Activated CD4-positive, alpha-beta T cell treated with anti-CD3 and anti-CD28 coated beads, Interleukin-2, amount 50 U/mL, for 24 hours (primary cell): ENCODE measurements around the gene PNPLA7.
"Not testable (repeated sequence)": the region's sequence is repeated elsewhere in the genome, so short reads cannot be mapped to it uniquely, and the experiment has no call there.

ENCODE experiments used
- DNase-seq, 2 donors: peaks; one replicate each; pipeline ENCODE4 v3.0.0-alpha.2; 2020; ENCODE audit warnings: low read depth in 1 of 2, low spot score in 1 of 2

The PNPLA7 gene

GRCh38 chr9:137516144-137516917, 33.9 kb downstream of the PNPLA7 start:
- DNase-seq = no peak

GRCh38 chr9:137515338-137515724, 34.9 kb downstream of the PNPLA7 start:
- DNase-seq = no peak

GRCh38 chr9:137514691-137515337, 35.4 kb downstream of the PNPLA7 start:
- DNase-seq = no peak

GRCh38 chr9:137513801-137514570, 36.2 kb downstream of the PNPLA7 start:
- not testable (repeated sequence) for DNase-seq

GRCh38 chr9:137513136-137513535, 37.1 kb downstream of the PNPLA7 start:
- not testable (repeated sequence) for DNase-seq

- DNase-seq = no peak
Measured at GRCh38 chr9:137511758-137512463, 38.3 kb downstream of the PNPLA7 start.

- not testable (repeated sequence) for DNase-seq
Measured at GRCh38 chr9:137511126-137511525, 39.1 kb downstream of the PNPLA7 start.

GRCh38 chr9:137509198-137509597, 41.0 kb downstream of the PNPLA7 start:
- DNase-seq = no peak

GRCh38 chr9:137506702-137507171, 43.5 kb downstream of the PNPLA7 start:
- no peak for DNase-seq

GRCh38 chr9:137506274-137506673, 43.9 kb downstream of the PNPLA7 start:
- no peak for DNase-seq

GRCh38 chr9:137505421-137506140, 44.6 kb downstream of the PNPLA7 start:
- no peak for DNase-seq

GRCh38 chr9:137504432-137504777, 45.8 kb downstream of the PNPLA7 start:
- DNase-seq = no peak

- DNase-seq = no peak
Measured at GRCh38 chr9:137502008-137502911, 47.9 kb downstream of the PNPLA7 start.

GRCh38 chr9:137501457-137501856, 48.7 kb downstream of the PNPLA7 start:
- no peak for DNase-seq

GRCh38 chr9:137500666-137501397, 49.4 kb downstream of the PNPLA7 start:
- no peak for DNase-seq

- DNase-seq = no peak
Measured at GRCh38 chr9:137499858-137500661, 50.1 kb downstream of the PNPLA7 start.

GRCh38 chr9:137499416-137499815, 50.8 kb downstream of the PNPLA7 start:
- no peak for DNase-seq

GRCh38 chr9:137498720-137499150, 51.5 kb downstream of the PNPLA7 start:
- DNase-seq = no peak
